LNCAP (cell line): Measurements from ENCODE around the gene TXK.
A peak's percentile ranks its signal among the peaks of the same experiment; 100 is the strongest.

Experiments
- CTCF ChIP-seq: fragments of 450-650 bp; IDR thresholded peaks from 2 replicates; pipeline ENCODE4 v1.5.1; 2017; ENCODE audit warnings: mild to moderate bottlenecking

TXK gene

GRCh38 chr4:48112017-48112667, 21.9 kb downstream of the TXK start:
- TF ChIP-seq CTCF, result no peak

- no peak for TF ChIP-seq CTCF
Measured at GRCh38 chr4:48110452-48110978, 23.5 kb downstream of the TXK start.

GRCh38 chr4:48109413-48110263, 24.4 kb downstream of the TXK start:
- peak; percentile 73 for TF ChIP-seq CTCF

GRCh38 chr4:48108309-48109073, 25.6 kb downstream of the TXK start:
- TF ChIP-seq CTCF, result no peak

- TF ChIP-seq CTCF, result no peak
Measured at GRCh38 chr4:48105230-48105629, 28.8 kb downstream of the TXK start.

GRCh38 chr4:48103483-48104139, 30.4 kb downstream of the TXK start:
- no peak for TF ChIP-seq CTCF

- no peak for TF ChIP-seq CTCF
Measured at GRCh38 chr4:48102303-48102702, 31.7 kb downstream of the TXK start.
